Stimulated activated naive B cell treated with anti-CD40 and anti-IgM and Interleukin-4, amounts not matched to agents 10 μg/mL and 1 μg/mL and 100 μg/mL, for 72 hours (primary cell): ENCODE data around the gene DES.
A peak's percentile ranks its signal among the peaks of the same experiment; 100 is the strongest.

ENCODE experiments used
- ATAC-seq, 2 donors: fragments of 150-1000 bp; cut with Tn5 transposase; replicated peaks; 2 replicates each; pipeline ENCODE4 v1.10.0; 2021; ENCODE audit warnings: moderate library complexity in 1 of 2
- DNase-seq: peaks from one replicate; pipeline ENCODE4 v3.0.0; 2021
- H3K27ac Mint-ChIP-seq: one replicate; pipeline ENCODE4 v1.8.0; 2022; ENCODE audit warnings: mild to moderate bottlenecking, mixed read lengths
- H3K27me3 Mint-ChIP-seq, 2 donors: one replicate each; pipeline ENCODE4 v1.8.0; 2022; ENCODE audit warnings: mixed read lengths in 2 of 2
- H3K36me3 Mint-ChIP-seq, 2 donors: one replicate each; pipeline ENCODE4 v1.8.0; 2022; ENCODE audit warnings: mixed read lengths in 2 of 2, mild to moderate bottlenecking in 1 of 2
- H3K4me1 Mint-ChIP-seq, 2 donors: one replicate each; pipeline ENCODE4 v1.8.0; 2022; ENCODE audit warnings: mixed read lengths in 2 of 2, mild to moderate bottlenecking in 1 of 2
- H3K4me3 Mint-ChIP-seq, 2 donors: one replicate each; pipeline ENCODE4 v1.8.0; 2022; ENCODE audit warnings: mild to moderate bottlenecking in 2 of 2, mixed read lengths in 2 of 2, moderate library complexity in 1 of 2
- H3K9me3 Mint-ChIP-seq, 2 donors: one replicate each; pipeline ENCODE4 v1.8.0; 2022; ENCODE audit warnings: mixed read lengths in 2 of 2, mild to moderate bottlenecking in 1 of 2

The DES gene

DNA sequence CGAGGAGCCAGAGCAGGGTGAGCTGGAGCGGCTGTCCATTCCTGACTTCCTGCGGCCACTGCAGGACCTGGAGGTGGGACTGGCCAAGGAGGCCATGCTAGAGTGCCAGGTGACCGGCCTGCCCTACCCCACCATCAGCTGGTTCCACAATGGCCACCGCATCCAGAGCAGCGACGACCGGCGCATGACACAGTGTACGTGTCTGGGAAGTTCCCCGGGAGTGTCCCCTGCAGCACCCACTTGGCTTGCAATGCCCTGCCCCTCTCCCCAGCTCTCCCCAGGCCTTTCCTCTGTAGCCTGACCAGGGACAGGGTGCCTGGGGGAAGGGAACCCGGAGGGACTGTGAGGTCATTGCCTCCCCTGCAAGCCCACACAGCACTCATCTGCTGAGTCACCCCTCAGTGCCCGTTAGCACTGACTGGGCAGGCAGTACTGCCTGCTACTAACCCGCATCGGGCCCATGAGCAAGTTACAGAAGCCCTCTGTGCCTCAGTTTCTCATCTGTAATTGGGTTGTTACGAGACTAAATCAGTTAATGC, 51.1 kb downstream of the DES start:
- peaks cover 21 to 45% of the 10 kb centered on the region in 2 donors for H3K27me3 Mint-ChIP-seq
- no peaks in the 10 kb centered on the region for H3K36me3 Mint-ChIP-seq
- H3K9me3 Mint-ChIP-seq = no peaks in the 10 kb centered on the region
- no peak for ATAC-seq
- DNase-seq = no peak
- peaks cover 0 to 2% of the 10 kb centered on the region in 2 donors for H3K4me1 Mint-ChIP-seq
- no peak overlapping the region for H3K4me3 Mint-ChIP-seq
- H3K27ac Mint-ChIP-seq = no peak overlapping the region

DNA sequence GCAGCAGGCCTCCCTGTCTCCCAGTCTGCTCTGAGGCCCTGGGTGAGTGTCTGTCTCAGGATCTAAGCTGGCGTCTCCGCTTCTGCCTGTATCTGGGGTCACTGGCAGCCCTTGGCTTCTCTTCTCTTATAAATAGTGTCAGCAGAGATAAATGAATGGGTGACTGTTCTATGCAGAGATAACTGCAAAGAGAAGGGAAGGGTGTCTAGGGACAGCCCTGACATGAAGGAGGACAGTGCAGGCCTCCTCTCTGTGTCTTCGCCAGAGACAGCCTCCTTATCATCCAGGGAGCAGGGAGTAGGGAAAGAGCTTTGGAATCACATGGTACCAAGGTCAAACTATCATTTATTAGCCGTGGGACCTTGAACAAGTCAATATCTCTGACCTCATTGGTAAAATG, 52.3 kb downstream of the DES start:
- Mint-ChIP-seq H3K4me3 (no peak overlapping the region), H3K9me3 (no peaks in the 10 kb centered on the region), H3K27me3 (peaks cover 24 to 49% of the 10 kb centered on the region in 2 donors), H3K4me1 (peaks cover 0 to 2% of the 10 kb centered on the region in 2 donors), H3K27ac (no peak overlapping the region), H3K36me3 (no peaks in the 10 kb centered on the region)
- no peak for ATAC-seq
- DNase-seq = no peak

- Mint-ChIP-seq H3K4me3 (no peak overlapping the region), H3K27ac (no peak overlapping the region), H3K9me3 (no peaks in the 10 kb centered on the region), H3K4me1 (peaks cover 6% of the 10 kb centered on the region in 2 donors), H3K27me3 (peaks cover 33 to 61% of the 10 kb centered on the region in 2 donors), H3K36me3 (no peaks in the 10 kb centered on the region)
- DNase-seq (no peak), ATAC-seq (no peak)
Observed at GRCh38 chr2:219471476-219472371, 53.5 kb downstream of the DES start.

GRCh38 chr2:219472629-219473187, 54.5 kb downstream of the DES start:
- Mint-ChIP-seq H3K36me3 (no peaks in the 10 kb centered on the region), H3K9me3 (no peaks in the 10 kb centered on the region), H3K4me3 (no peak overlapping the region), H3K4me1 (peaks cover 6% of the 10 kb centered on the region in 2 donors), H3K27me3 (peaks cover 43 to 66% of the 10 kb centered on the region in 2 donors), H3K27ac (no peak overlapping the region)
- no peak for ATAC-seq
- DNase-seq = no peak

- Mint-ChIP-seq H3K27me3 (peaks cover 43 to 67% of the 10 kb centered on the region in 2 donors), H3K36me3 (no peaks in the 10 kb centered on the region), H3K27ac (no peak overlapping the region), H3K4me1 (peaks cover 6% of the 10 kb centered on the region in 2 donors), H3K4me3 (no peak overlapping the region), H3K9me3 (no peaks in the 10 kb centered on the region)
- DNase-seq (no peak), ATAC-seq (no peak)
Observed at GRCh38 chr2:219473511-219473910, 55.3 kb downstream of the DES start.

GRCh38 chr2:219474285-219475060, 56.3 kb downstream of the DES start:
- H3K4me3 Mint-ChIP-seq = no peak overlapping the region
- H3K27ac Mint-ChIP-seq = no peak overlapping the region
- H3K27me3 Mint-ChIP-seq = peaks cover 46 to 75% of the 10 kb centered on the region in 2 donors
- ATAC-seq (no peak), DNase-seq (no peak)
- H3K36me3 Mint-ChIP-seq = no peaks in the 10 kb centered on the region
- H3K4me1 Mint-ChIP-seq = peaks cover 6% of the 10 kb centered on the region in 2 donors
- no peaks in the 10 kb centered on the region for H3K9me3 Mint-ChIP-seq

- peaks cover 4 to 6% of the 10 kb centered on the region in 2 donors for H3K4me1 Mint-ChIP-seq
- ATAC-seq (no peak), DNase-seq (no peak)
- H3K9me3 Mint-ChIP-seq = no peaks in the 10 kb centered on the region
- peaks cover 54 to 81% of the 10 kb centered on the region in 2 donors for H3K27me3 Mint-ChIP-seq
- H3K36me3 Mint-ChIP-seq = no peaks in the 10 kb centered on the region
- no peak overlapping the region for H3K27ac Mint-ChIP-seq
- H3K4me3 Mint-ChIP-seq = no peak overlapping the region
Observed at GRCh38 chr2:219475278-219475677, 57.1 kb downstream of the DES start.

GRCh38 chr2:219475697-219476651, 57.8 kb downstream of the DES start:
- Mint-ChIP-seq H3K27ac (no peak overlapping the region), H3K9me3 (no peaks in the 10 kb centered on the region), H3K4me3 (no peak overlapping the region), H3K36me3 (no peaks in the 10 kb centered on the region), H3K27me3 (peaks cover 57 to 81% of the 10 kb centered on the region in 2 donors), H3K4me1 (peaks cover 4 to 6% of the 10 kb centered on the region in 2 donors)
- ATAC-seq (peak; percentile 66 to 70), DNase-seq (no peak)
